K562 treated with DMSO at 1 percent for 12 hours (cell line): ENCODE results near the gene LHX8. TPM values are rescaled to one million over a fixed set of nuclear protein-coding genes. Genes with fewer than 3 reads are reported as not detected.

Experiments
- total RNA-seq: library from RNA; unstranded; fragments of 300-600 nt; gene quantifications from 2 replicates; pipeline ENCODE4 v1.2.3, GENCODE V29; 2022; ENCODE audit not compliant: insufficient read depth

LHX8 gene
- not detected in 2 replicates for total RNA-seq

GRCh38 chr1:75133750-75134646 is at the start of gene LHX8:
TSS of gene LHX8 (plus strand) at chr1:75134388. CDS start at chr1:75136615, 2,227 bp downstream.

